A673 (cell line): ENCODE results near the gene ATP10B. TPM values are rescaled to one million over a fixed set of nuclear protein-coding genes. Genes with fewer than 3 reads are reported as not detected.

Experiments used
- BruUV-seq: library from RNA; stranded (reverse); fragments of 400-500 nt; replicated peaks from 2 replicates; lab custom pipeline; 2021; lab: Mats Ljungman, UMichigan
- CTCF ChIA-PET: fragments of 300-600 bp; sonication (Branson Sonifier 250); formaldehyde crosslinking; loops from one replicate; lab custom pipeline; 2022; ENCODE audit warnings: antibody characterized with exemption; lab: Charles Lee
- POLR2A ChIA-PET: fragments of 300-600 bp; sonication (Branson Sonifier 250); formaldehyde crosslinking; loops from one replicate; lab custom pipeline; 2022; ENCODE audit warnings: antibody characterized with exemption; ENCODE audit not compliant: low non-redundant PET; lab: Charles Lee
- DNase-seq: peaks from one replicate; pipeline ENCODE4 v3.0.0-alpha.2; 2015; ENCODE audit warnings: low spot score
- H3K27ac ChIP-seq: fragments of 200-600 bp; sonication (generic); 2 replicates; pipeline ENCODE4 v1.5.1; 2016; ENCODE audit warnings: mixed run types, low read depth, mild to moderate bottlenecking, mixed read lengths, antibody characterized with exemption, low read length; ENCODE audit not compliant: poor library complexity, severe bottlenecking
- H3K27me3 ChIP-seq: fragments of 200-600 bp; sonication (generic); replicated peaks from 2 replicates; pipeline ENCODE4 v1.6.1; 2017; ENCODE audit warnings: mixed run types, low read depth, mild to moderate bottlenecking, mixed read lengths, antibody characterized with exemption, low read length; ENCODE audit not compliant: insufficient read depth, poor library complexity
- H3K36me3 ChIP-seq: fragments of 200-600 bp; sonication (generic); 2 replicates; pipeline ENCODE4 v1.6.1; 2016; ENCODE audit warnings: mixed run types, mild to moderate bottlenecking, mixed read lengths, antibody characterized with exemption, low read length; ENCODE audit not compliant: insufficient read depth, poor library complexity, severe bottlenecking
- H3K4me1 ChIP-seq: fragments of 200-600 bp; sonication (generic); 2 replicates; pipeline ENCODE4 v1.6.1; 2017; ENCODE audit warnings: mixed run types, mild to moderate bottlenecking, mixed read lengths, antibody characterized with exemption, low read length; ENCODE audit not compliant: insufficient read depth, poor library complexity, severe bottlenecking
- H3K4me3 ChIP-seq: fragments of 200-600 bp; sonication (generic); 2 replicates; pipeline ENCODE4 v1.5.1; 2016; ENCODE audit warnings: low read depth, mixed run types, mild to moderate bottlenecking, mixed read lengths, low read length; ENCODE audit not compliant: poor library complexity, severe bottlenecking
- H3K9me3 ChIP-seq: fragments of 200-600 bp; sonication (generic); 2 replicates; pipeline ENCODE4 v1.6.1; 2016; ENCODE audit warnings: mixed run types, low read depth, mild to moderate bottlenecking, mixed read lengths, antibody characterized with exemption, low read length; ENCODE audit not compliant: poor library complexity, severe bottlenecking
- CTCF ChIP-seq: fragments of 300-800, 200-600 bp; sonication (generic); conservative IDR thresholded peaks from 2 replicates; pipeline ENCODE4 v1.5.1; 2017; ENCODE audit warnings: low read depth, mild to moderate bottlenecking, antibody characterized with exemption, low read length, moderate library complexity, mixed read lengths
- EZH2 ChIP-seq: fragments of 200-600 bp; sonication (generic); IDR thresholded peaks from 2 replicates; pipeline ENCODE4 v1.6.1; 2017; ENCODE audit warnings: borderline replicate concordance, low read depth, mild to moderate bottlenecking, mixed read lengths, antibody characterized with exemption, low read length; ENCODE audit not compliant: poor library complexity, severe bottlenecking
- intact Hi-C: fragments of 100-400 bp; cut with micrococcal nuclease; formaldehyde crosslinking; loops from one replicate; pipeline ENCODE4 v1.10.0; 2022; ENCODE audit not compliant: unreplicated experiment
- total RNA-seq: library from RNA; stranded (reverse); gene quantifications from 2 replicates; pipeline ENCODE4 v1.2.3, GENCODE V29; 2021

ATP10B gene
- total RNA-seq, 1 experiment from 2014 or later: not detected

DNA sequence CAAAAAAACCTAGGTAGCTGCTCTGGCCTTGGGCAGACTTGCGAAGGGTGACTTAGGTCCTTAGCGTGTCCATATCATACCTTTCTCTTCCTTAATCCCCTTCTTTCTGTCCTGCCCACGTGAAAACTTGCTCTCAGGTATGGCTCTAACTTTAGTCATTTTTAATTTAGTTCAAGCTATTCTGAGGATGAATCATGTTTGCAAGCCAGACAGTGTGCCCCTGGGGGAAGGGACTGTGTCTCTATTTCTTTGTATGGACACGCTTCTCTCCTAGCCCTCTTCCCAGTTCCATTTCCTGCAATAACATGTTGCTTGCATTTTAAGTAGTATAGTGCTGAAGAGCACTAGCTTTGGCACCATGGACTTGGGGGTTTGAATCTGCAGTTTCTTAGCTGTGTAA, 309.7 kb downstream of the ATP10B start:
- no peak overlapping the region for H3K27ac ChIP-seq
- BruUV-seq: no TSS peak
- ChIA-PET POLR2A (no interaction called here), CTCF (no interaction called here)
- intact Hi-C loops: no loop called here
- no peak overlapping the region for H3K4me3 ChIP-seq
- H3K27me3 ChIP-seq: peaks cover 10% of the 10 kb centered on the region
- no peaks in the 10 kb centered on the region for H3K4me1 ChIP-seq
- TF ChIP-seq EZH2 (no peak), CTCF (no peak)
- DNase-seq: no peak
- no peaks in the 10 kb centered on the region for H3K9me3 ChIP-seq
- no peaks in the 10 kb centered on the region for H3K36me3 ChIP-seq

DNA sequence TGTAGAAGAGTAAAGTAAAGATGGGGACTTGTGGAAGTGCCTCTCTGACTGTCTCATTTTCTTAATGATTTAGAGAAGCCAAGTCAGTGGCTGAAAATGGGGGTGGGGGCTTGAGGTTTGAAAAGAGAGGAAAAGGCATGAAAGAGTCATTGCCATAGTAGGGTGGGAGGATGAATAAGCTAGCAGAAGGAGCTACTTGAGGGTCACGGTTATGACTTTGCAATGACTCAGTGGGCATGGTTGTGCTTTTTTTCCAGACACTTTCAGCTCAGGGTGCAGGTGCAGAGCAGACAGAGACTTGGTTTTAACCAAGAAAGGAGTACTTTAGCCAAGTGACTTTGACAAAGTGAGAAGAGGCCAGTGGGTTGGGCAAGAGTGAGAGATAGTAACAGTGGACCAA, 312.6 kb downstream of the ATP10B start:
- Histone ChIP-seq H3K9me3 (no peaks in the 10 kb centered on the region), H3K4me3 (no peak overlapping the region), H3K27ac (no peak overlapping the region), H3K4me1 (no peaks in the 10 kb centered on the region), H3K36me3 (no peaks in the 10 kb centered on the region), H3K27me3 (peaks cover 7% of the 10 kb centered on the region)
- BruUV-seq: no TSS peak
- POLR2A ChIA-PET: no interaction called here
- CTCF ChIA-PET: no interaction called here
- intact Hi-C loops: no loop called here
- TF ChIP-seq EZH2 (no peak), CTCF (no peak)
- DNase-seq: no peak

GRCh38 chr5:160537940-160538339, 314.1 kb downstream of the ATP10B start:
- BruUV-seq: no TSS peak
- POLR2A ChIA-PET: no interaction called here

More at GRCh38 chr5:160537940-160538339, 314.1 kb downstream of the ATP10B start:
- TF ChIP-seq EZH2 (no peak), CTCF (no peak)
- no peak overlapping the region for H3K27ac ChIP-seq
- H3K27me3 ChIP-seq: peaks cover 7% of the 10 kb centered on the region
- H3K4me3 ChIP-seq: no peak overlapping the region
- CTCF ChIA-PET: no interaction called here
- no peaks in the 10 kb centered on the region for H3K9me3 ChIP-seq
- H3K36me3 ChIP-seq: no peaks in the 10 kb centered on the region
- intact Hi-C loops: no loop called here
- DNase-seq: no peak
- no peaks in the 10 kb centered on the region for H3K4me1 ChIP-seq
